Measurements from ENCODE around the gene MTAP.
"Not testable (repeated sequence)": the region's sequence is repeated elsewhere in the genome, so short reads cannot be mapped to it uniquely, and the experiment has no call there.

Gene MTAP

GRCh38 chr9:21943464-21943863 is 141.0 kb downstream of the MTAP start:
- H3K27me3 ChIP-seq (ENCODE audit: low read length) = no peaks in the 10 kb centered on the region
- no peaks in the 10 kb centered on the region for H3K79me2 ChIP-seq (ENCODE audit: insufficient read depth, low read length)
- H3K9ac ChIP-seq (ENCODE audit: low read length) = no peak overlapping the region
- H4K20me1 ChIP-seq (ENCODE audit: low read depth, low read length) = no peaks in the 10 kb centered on the region
- TF ChIP-seq CTCF (IDR thresholded peaks at IDR 0.05; ENCODE audit: insufficient read depth, low read length, poor library complexity, severe bottlenecking) = no peak
- TF ChIP-seq EZH2phosphoT487 (conservative IDR thresholded peaks at IDR 0.05; ENCODE audit: low read length) = no peak
- H3K36me3 ChIP-seq (ENCODE audit: low read length) = no peaks in the 10 kb centered on the region
- H2AFZ ChIP-seq (ENCODE audit: low read depth, low read length, severe bottlenecking) = no peak overlapping the region
- no peak overlapping the region for H3K4me2 ChIP-seq (ENCODE audit: low read depth, low read length, poor library complexity, severe bottlenecking)
- no peaks in the 10 kb centered on the region for H3K9me2 ChIP-seq (replicated peaks; ENCODE audit: insufficient read depth, low read length)
- H3K4me3 ChIP-seq (ENCODE audit: insufficient read depth, low read length, poor library complexity, severe bottlenecking) = no peak overlapping the region
- no peak overlapping the region for H3K27ac ChIP-seq (ENCODE audit: low read depth, low read length)
- no peaks in the 10 kb centered on the region for H3K9me3 ChIP-seq (ENCODE audit: insufficient read depth, low read length)
- H3F3A ChIP-seq (ENCODE audit: insufficient read depth) = no peaks in the 10 kb centered on the region

GRCh38 chr9:21945606-21946005 is 143.2 kb downstream of the MTAP start:
- H3K9ac ChIP-seq (ENCODE audit: low read length) = no peak overlapping the region
- no peaks in the 10 kb centered on the region for H3K9me2 ChIP-seq (replicated peaks; ENCODE audit: insufficient read depth, low read length)
- H3F3A ChIP-seq (ENCODE audit: insufficient read depth) = no peaks in the 10 kb centered on the region
- H3K4me3 ChIP-seq (ENCODE audit: insufficient read depth, low read length, poor library complexity, severe bottlenecking) = no peak overlapping the region
- H3K79me2 ChIP-seq (ENCODE audit: insufficient read depth, low read length) = no peaks in the 10 kb centered on the region
- H3K36me3 ChIP-seq (ENCODE audit: low read length) = no peaks in the 10 kb centered on the region
- H4K20me1 ChIP-seq (ENCODE audit: low read depth, low read length) = no peaks in the 10 kb centered on the region
- H3K27me3 ChIP-seq (ENCODE audit: low read length) = no peaks in the 10 kb centered on the region
- no peak overlapping the region for H2AFZ ChIP-seq (ENCODE audit: low read depth, low read length, severe bottlenecking)
- no peaks in the 10 kb centered on the region for H3K9me3 ChIP-seq (ENCODE audit: insufficient read depth, low read length)
- no peak overlapping the region for H3K4me2 ChIP-seq (ENCODE audit: low read depth, low read length, poor library complexity, severe bottlenecking)
- H3K27ac ChIP-seq (ENCODE audit: low read depth, low read length) = no peak overlapping the region
- TF ChIP-seq CTCF (IDR thresholded peaks at IDR 0.05; ENCODE audit: insufficient read depth, low read length, poor library complexity, severe bottlenecking) = no peak
- no peak for TF ChIP-seq EZH2phosphoT487 (conservative IDR thresholded peaks at IDR 0.05; ENCODE audit: low read length)

GRCh38 chr9:21958833-21959232 is 156.4 kb downstream of the MTAP start:
- Histone ChIP-seq H3K9me3 (ENCODE audit: insufficient read depth, low read length) (no peaks in the 10 kb centered on the region), H3K79me2 (ENCODE audit: insufficient read depth, low read length) (no peaks in the 10 kb centered on the region), H3K27me3 (ENCODE audit: low read length) (no peaks in the 10 kb centered on the region), H3K27ac (ENCODE audit: low read depth, low read length) (no peak overlapping the region), H2AFZ (ENCODE audit: low read depth, low read length, severe bottlenecking) (no peak overlapping the region), H3K4me2 (ENCODE audit: low read depth, low read length, poor library complexity, severe bottlenecking) (no peak overlapping the region), H3F3A (ENCODE audit: insufficient read depth) (no peaks in the 10 kb centered on the region), H3K4me3 (ENCODE audit: insufficient read depth, low read length, poor library complexity, severe bottlenecking) (no peak overlapping the region), H3K9me2 (replicated peaks; ENCODE audit: insufficient read depth, low read length) (no peaks in the 10 kb centered on the region), H3K9ac (ENCODE audit: low read length) (no peak overlapping the region), H4K20me1 (ENCODE audit: low read depth, low read length) (no peaks in the 10 kb centered on the region), H3K36me3 (ENCODE audit: low read length) (no peaks in the 10 kb centered on the region)
- TF ChIP-seq EZH2phosphoT487 (conservative IDR thresholded peaks at IDR 0.05; ENCODE audit: low read length) (no peak), CTCF (IDR thresholded peaks at IDR 0.05; ENCODE audit: insufficient read depth, low read length, poor library complexity, severe bottlenecking) (no peak)

- H3K36me3 ChIP-seq (ENCODE audit: low read length); H4K20me1 ChIP-seq (ENCODE audit: low read depth, low read length): not testable (repeated sequence)
Measured at GRCh38 chr9:21959268-21959667, 156.8 kb downstream of the MTAP start.

More at GRCh38 chr9:21959268-21959667, 156.8 kb downstream of the MTAP start:
- H2AFZ ChIP-seq (ENCODE audit: low read depth, low read length, severe bottlenecking); H3K79me2 ChIP-seq (ENCODE audit: insufficient read depth, low read length); H3K4me2 ChIP-seq (ENCODE audit: low read depth, low read length, poor library complexity, severe bottlenecking); H3K27ac ChIP-seq (ENCODE audit: low read depth, low read length); H3K27me3 ChIP-seq (ENCODE audit: low read length); H3K9ac ChIP-seq (ENCODE audit: low read length); H3K4me3 ChIP-seq (ENCODE audit: insufficient read depth, low read length, poor library complexity, severe bottlenecking); H3K9me2 ChIP-seq (replicated peaks; ENCODE audit: insufficient read depth, low read length); H3K9me3 ChIP-seq (ENCODE audit: insufficient read depth, low read length); H3F3A ChIP-seq (ENCODE audit: insufficient read depth): not testable (repeated sequence)

Measured in SU-DHL-6 (cell line).